NB4 (cell line): Measurements from ENCODE around the gene MEGF11.

Experiments
- DNase-seq: peaks from one replicate; pipeline ENCODE4 v3.0.0; 2010; ENCODE audit warnings: low read depth
- H3K4me3 ChIP-seq: one replicate; pipeline ENCODE4 v1.5.1; 2011; ENCODE audit warnings: mild to moderate bottlenecking, low read depth, low read length, moderate library complexity
- MYC ChIP-seq: IDR thresholded peaks from 2 replicates; pipeline ENCODE4 v1.6.1; 2011; ENCODE audit warnings: low read depth, low read length
- POLR2A ChIP-seq: IDR thresholded peaks from 2 replicates; pipeline ENCODE4 v1.6.1; 2011; ENCODE audit warnings: mild to moderate bottlenecking; ENCODE audit not compliant: insufficient read length; ENCODE audit errors: extremely low read depth
- TF ChIP-seq, protein P1 (sequence below): IDR thresholded peaks from 2 replicates; pipeline ENCODE4 v1.6.1; 2011; ENCODE audit warnings: low read depth, low read length
- TF ChIP-seq, protein P2 (sequence below): IDR thresholded peaks from one replicate; pipeline ENCODE4 v1.5.1; 2012; ENCODE audit warnings: low read depth, low read length

Gene MEGF11

DNA sequence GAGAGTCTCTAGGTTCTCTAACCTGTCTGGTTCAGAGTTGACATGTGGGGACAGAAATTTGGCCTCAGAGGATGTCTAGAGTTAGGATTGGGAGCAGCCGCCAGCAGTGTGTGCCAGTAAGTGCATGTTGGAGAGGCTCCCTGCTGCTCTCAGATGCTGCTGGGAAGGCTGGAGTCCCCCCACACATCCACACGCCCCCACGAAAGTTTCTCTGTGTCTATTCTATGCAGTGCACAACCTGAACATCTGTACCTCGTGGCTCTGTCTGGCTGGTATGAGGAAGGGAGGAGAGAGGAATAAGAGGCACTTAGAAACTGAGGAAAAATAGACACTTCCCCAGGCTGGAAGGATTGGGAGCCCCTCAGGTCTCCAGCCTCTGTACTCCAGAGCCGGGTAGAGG lies 252.5 kb downstream of the MEGF11 start:
- TF ChIP-seq MYC (no peak), POLR2A (no peak)
- TF ChIP-seq, protein P1, sequence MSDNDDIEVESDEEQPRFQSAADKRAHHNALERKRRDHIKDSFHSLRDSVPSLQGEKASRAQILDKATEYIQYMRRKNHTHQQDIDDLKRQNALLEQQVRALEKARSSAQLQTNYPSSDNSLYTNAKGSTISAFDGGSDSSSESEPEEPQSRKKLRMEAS: no peak
- TF ChIP-seq, protein P2, sequence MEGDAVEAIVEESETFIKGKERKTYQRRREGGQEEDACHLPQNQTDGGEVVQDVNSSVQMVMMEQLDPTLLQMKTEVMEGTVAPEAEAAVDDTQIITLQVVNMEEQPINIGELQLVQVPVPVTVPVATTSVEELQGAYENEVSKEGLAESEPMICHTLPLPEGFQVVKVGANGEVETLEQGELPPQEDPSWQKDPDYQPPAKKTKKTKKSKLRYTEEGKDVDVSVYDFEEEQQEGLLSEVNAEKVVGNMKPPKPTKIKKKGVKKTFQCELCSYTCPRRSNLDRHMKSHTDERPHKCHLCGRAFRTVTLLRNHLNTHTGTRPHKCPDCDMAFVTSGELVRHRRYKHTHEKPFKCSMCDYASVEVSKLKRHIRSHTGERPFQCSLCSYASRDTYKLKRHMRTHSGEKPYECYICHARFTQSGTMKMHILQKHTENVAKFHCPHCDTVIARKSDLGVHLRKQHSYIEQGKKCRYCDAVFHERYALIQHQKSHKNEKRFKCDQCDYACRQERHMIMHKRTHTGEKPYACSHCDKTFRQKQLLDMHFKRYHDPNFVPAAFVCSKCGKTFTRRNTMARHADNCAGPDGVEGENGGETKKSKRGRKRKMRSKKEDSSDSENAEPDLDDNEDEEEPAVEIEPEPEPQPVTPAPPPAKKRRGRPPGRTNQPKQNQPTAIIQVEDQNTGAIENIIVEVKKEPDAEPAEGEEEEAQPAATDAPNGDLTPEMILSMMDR: no peak
- H3K4me3 ChIP-seq: no peak overlapping the region
- no peak for DNase-seq

DNA sequence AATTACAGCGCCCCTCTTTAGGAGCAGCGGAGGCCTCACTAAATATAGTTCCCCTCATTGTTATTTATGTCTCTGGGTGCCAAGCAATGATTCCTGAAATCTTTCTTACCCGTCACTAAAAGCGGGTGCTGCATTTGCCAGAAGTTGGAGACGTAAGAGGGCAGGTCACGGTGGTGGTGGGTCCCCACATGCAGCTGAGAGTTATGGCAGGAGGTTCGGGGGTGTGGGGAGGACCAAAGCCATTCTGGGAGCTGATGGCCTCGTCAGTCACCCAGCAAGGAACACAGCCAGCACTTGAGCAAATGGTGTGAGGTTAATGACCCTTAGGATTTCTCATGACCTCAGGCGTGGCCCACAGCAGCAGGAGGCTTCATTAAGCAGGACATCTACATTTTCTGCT lies 255.1 kb downstream of the MEGF11 start:
- TF ChIP-seq, protein P2: no peak
- TF ChIP-seq MYC (no peak), POLR2A (no peak)
- TF ChIP-seq, protein P1: no peak
- DNase-seq: no peak
- H3K4me3 ChIP-seq: no peak overlapping the region

DNA sequence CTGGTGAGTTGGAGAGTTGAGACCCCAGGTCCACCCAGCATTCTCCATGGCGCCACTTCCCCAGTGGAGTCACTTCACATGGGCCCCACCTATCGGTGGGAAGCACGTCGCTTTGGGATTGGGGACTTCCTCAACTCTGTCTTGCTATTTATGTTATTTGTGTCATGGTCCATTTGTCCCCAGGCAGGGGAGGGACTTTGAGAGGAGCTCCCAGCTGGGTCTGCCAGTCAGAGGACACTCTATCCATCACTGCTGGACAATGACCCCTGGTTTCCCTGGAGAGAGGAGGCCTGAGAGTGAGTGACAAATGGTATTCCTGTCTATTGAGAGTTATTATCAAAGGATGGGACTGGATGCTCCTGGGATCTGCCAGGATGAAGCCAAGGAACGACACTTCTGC lies 256.6 kb downstream of the MEGF11 start:
- H3K4me3 ChIP-seq: no peak overlapping the region
- TF ChIP-seq POLR2A: no peak
- DNase-seq: no peak

DNA sequence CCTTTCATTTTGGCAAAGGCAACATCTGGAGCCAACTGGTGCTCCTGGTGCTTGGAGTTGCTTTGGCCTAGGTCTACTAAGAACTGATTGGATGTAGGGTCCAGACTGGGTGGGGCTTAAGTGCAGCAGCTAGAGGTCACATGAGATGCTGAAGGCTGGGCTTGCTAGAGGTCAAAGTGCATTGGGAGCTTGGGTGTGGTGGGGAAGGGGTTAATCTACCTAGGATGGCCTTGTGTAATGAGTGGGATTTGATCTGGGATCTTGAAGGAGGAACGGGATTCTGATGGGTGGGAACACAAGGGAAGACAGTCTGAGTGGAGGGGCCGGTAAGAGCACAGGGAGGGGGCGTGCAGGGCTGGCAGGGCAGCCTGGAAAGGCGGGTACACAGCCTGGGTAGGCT lies 258.7 kb downstream of the MEGF11 start:
- TF ChIP-seq, protein P2: no peak
- TF ChIP-seq POLR2A: no peak
- no peak for TF ChIP-seq MYC
- TF ChIP-seq, protein P1: no peak
- H3K4me3 ChIP-seq: no peak overlapping the region
- DNase-seq: no peak

DNA sequence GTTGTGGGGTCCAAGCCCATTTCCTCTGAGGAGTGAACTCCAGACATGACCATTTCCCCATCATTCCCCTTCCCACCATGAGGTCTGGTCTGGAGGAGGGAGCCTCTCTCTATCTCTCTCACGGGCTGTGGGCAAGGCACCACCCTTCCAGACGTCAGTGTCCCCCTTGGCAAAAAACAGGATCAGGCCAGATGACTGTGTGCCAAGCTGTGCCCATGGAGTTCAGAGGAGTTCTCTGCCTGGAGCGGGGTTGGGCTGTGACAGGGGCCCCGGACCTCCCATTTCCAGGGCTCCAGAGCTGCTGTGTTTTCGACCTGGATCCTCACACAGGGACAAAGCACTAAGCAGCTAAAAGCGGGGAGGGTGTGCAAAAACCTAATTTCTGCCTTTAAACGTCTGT lies 259.8 kb downstream of the MEGF11 start:
- DNase-seq: no peak
- TF ChIP-seq, protein P2: no peak
- TF ChIP-seq MYC (no peak), POLR2A (no peak)
- TF ChIP-seq, protein P1: no peak
- H3K4me3 ChIP-seq: no peak overlapping the region

DNA sequence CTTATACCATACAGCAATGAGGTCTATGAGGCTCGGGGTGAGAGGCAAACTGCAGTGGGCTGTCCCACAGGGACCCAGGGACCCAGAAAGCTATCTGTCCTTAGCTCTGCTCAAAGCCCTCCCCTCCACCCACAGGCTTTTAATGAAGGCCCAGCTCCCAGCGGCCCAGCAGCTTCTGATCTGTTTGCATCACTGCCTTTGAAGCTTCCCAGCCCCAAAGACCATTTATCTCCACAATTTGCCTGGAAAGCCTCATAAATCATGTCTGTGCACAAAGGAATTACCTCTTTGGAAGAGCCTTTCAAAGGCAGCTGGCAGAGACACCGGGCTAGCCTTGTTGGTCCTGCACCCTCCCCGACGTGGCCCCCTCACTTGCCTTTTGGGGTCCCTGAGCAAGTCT lies 260.3 kb downstream of the MEGF11 start:
- DNase-seq: no peak

More for the DNA sequence above, 260.3 kb downstream of the MEGF11 start:
- TF ChIP-seq POLR2A (no peak), MYC (no peak)
- TF ChIP-seq, protein P1: no peak
- TF ChIP-seq, protein P2: no peak
- no peak overlapping the region for H3K4me3 ChIP-seq
